SH-SY5Y (cell line): ENCODE results near the gene DCHS1.

Experiments
- GATA2 ChIP-seq: IDR thresholded peaks from 2 replicates; pipeline ENCODE4 v1.6.1; 2011; ENCODE audit warnings: mild to moderate bottlenecking, low read depth, low read length
- GATA3 ChIP-seq: IDR thresholded peaks from 2 replicates; pipeline ENCODE4 v1.6.1; 2011; ENCODE audit warnings: low read depth, mild to moderate bottlenecking, low read length, moderate library complexity

DNA sequence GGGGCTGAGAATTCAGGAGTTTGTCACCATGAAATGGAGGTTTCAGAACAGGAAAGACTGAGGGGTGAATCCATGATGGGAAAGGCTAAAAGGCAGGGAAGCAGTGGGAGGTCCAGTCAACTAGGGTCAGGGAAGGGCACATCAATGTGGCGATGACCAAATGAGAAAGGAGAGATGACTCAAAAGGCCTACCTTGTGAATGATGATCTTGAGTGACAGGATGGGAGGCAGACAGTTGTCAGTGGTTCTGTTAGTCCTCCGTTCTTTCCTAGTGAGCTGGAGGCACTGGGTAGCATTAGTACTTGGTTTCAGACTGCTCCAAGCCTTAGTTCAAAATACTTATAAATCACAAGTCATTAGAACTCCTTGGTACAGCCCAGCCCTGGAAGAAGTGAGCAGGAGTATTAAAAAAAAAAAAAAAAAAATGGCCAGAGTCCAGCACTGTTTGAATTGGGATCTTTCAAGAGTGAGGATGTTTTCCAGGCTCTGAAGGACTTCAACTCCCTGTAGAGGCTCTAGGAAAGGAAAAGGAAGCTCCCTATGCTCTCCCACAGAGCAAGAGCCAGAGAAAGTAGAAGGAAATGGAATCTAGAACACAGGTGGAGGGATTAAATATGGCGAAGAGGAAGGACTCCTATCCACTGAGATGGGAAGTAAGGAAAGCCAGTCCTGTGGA, 8.3 kb upstream of the DCHS1 start:
- TF ChIP-seq GATA2: no peak
- no peak for TF ChIP-seq GATA3
